Muscle of leg (tissue), 11 donors: ENCODE data around the gene PPT2. TPM values are rescaled to one million over a fixed set of nuclear protein-coding genes. Genes with fewer than 3 reads are reported as not detected.
A peak's percentile ranks its signal among the peaks of the same experiment; 100 is the strongest.

Experiments used
- DNase-seq: peaks from one replicate; pipeline ENCODE4 v3.0.0; 2013
- H3K27ac ChIP-seq: one replicate; pipeline ENCODE4 v1.5.1; 2013; ENCODE audit warnings: mild to moderate bottlenecking, low read length, control low read depth
- H3K27me3 ChIP-seq: one replicate; pipeline ENCODE4 v1.6.1; 2013; ENCODE audit warnings: low read length; ENCODE audit not compliant: control insufficient read depth, insufficient read depth
- H3K36me3 ChIP-seq: one replicate; pipeline ENCODE4 v1.6.1; 2013; ENCODE audit warnings: low read length; ENCODE audit not compliant: control insufficient read depth, insufficient read depth
- H3K4me1 ChIP-seq: one replicate; pipeline ENCODE4 v1.6.1; 2013; ENCODE audit warnings: low read length; ENCODE audit not compliant: control insufficient read depth, insufficient read depth
- H3K4me3 ChIP-seq: one replicate; pipeline ENCODE4 v1.5.1; 2013; ENCODE audit warnings: low read length, control low read depth
- H3K9me3 ChIP-seq: replicated peaks from 2 replicates; pipeline ENCODE4 v1.6.1; 2013; ENCODE audit warnings: low read depth, low read length; ENCODE audit not compliant: control insufficient read depth
- WGBS: methylation state at CpG from one replicate; pipeline ENCODE4 v1.1.5; 2013; ENCODE audit warnings: missing lambda C conversion rate; ENCODE audit not compliant: insufficient coverage; 5-methylcytosine and 5-hydroxymethylcytosine counted together
- polyA plus RNA-seq, 8 donors: library from polyadenylated mRNA; unstranded; fragments of 120-200 nt; gene quantifications; one replicate each; pipeline versions ENCODE4 v1.2.1 to v1.2.3, GENCODE V29; 2013; ENCODE audit warnings: inconsistent platforms in 1 of 8, low replicate concordance in 1 of 8; ENCODE audit not compliant: insufficient read length in 8 of 8, insufficient read depth in 1 of 8
- total RNA-seq: library from RNA; stranded (reverse); fragments of 120-200 nt; gene quantifications from one replicate; pipeline ENCODE4 v1.2.4, GENCODE V29; 2013

The PPT2 gene
- total and polyA plus RNA-seq, 9 donors = 15.3 to 35.7 (median 30.9) TPM

DNA sequence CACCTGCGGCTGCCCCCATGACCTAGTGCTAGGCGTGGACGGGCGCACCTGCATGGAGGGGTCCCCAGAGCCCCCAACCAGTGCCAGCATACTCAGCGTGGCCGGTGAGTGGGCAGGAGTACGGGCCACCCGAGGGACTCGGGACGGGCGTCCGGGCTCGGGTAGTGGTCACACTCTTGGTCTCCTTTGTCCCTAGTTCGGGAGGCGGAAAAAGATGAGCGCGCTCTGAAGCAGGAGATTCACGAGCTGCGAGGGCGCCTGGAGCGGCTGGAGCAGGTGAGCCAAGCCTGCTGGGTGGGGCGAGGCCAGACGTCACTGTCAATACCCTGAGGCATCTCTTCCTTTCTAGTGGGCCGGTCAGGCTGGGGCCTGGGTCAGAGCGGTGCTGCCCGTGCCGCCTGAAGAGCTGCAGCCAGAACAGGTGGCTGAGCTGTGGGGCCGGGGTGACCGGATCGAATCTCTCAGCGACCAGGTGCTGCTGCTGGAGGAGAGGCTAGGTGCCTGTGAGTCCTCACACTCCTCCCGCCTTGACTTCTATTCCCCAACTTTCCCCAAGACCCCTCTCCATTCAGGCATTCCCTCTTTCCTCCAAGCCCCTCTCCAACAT is 13.3 kb downstream of the PPT2 start:
- H3K27ac ChIP-seq = peak overlapping the region; percentile 20
- 73% methylated on average over 28 of the region's 32 CpGs for WGBS
- peaks cover 73% of the 10 kb centered on the region for H3K36me3 ChIP-seq
- H3K4me1 ChIP-seq = peaks cover 3% of the 10 kb centered on the region
- no peak overlapping the region for H3K4me3 ChIP-seq
- H3K27me3 ChIP-seq = no peaks in the 10 kb centered on the region
- peak; percentile 12 for DNase-seq
- H3K9me3 ChIP-seq = no peaks in the 10 kb centered on the region

GRCh38 chr6:32167761-32168262 is 13.9 kb downstream of the PPT2 start:
- Histone ChIP-seq H3K36me3 (peaks cover 67% of the 10 kb centered on the region), H3K4me1 (peaks cover 5% of the 10 kb centered on the region), H3K4me3 (no peak overlapping the region), H3K27me3 (no peaks in the 10 kb centered on the region), H3K27ac (peak overlapping the region; percentile 20), H3K9me3 (no peaks in the 10 kb centered on the region)
- DNase-seq = peak; percentile 3
- 27% methylated on average over 4 of the region's 6 CpGs for WGBS

DNA sequence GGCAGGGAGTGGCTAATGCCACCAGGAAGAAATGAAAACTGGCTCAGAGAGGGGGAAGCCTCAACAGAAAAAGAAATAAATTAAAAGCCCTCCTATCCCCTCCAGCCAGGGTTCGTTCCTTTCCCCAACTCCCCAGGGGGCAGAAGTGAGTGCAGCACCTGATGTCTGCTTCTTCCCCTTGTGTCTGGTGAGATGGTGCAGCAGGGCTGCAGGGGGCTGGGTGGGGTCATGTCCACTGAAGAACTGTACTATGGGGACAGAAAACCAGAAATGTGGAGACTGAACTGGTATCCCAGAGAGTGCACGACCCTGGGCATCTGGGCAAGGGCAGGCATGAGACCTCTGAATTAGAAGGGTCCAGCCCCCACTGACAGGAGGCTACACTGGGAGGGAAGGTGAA is 14.4 kb downstream of the PPT2 start:
- WGBS = 100% methylated on average over 1 of the region's 2 CpGs
- H3K4me1 ChIP-seq = peaks cover 7% of the 10 kb centered on the region
- peaks cover 68% of the 10 kb centered on the region for H3K36me3 ChIP-seq
- no peak overlapping the region for H3K27ac ChIP-seq
- no peaks in the 10 kb centered on the region for H3K9me3 ChIP-seq
- DNase-seq = peak; percentile 10
- no peak overlapping the region for H3K4me3 ChIP-seq
- H3K27me3 ChIP-seq = no peaks in the 10 kb centered on the region

- no peaks in the 10 kb centered on the region for H3K27me3 ChIP-seq
- H3K9me3 ChIP-seq = no peaks in the 10 kb centered on the region
- peaks cover 66% of the 10 kb centered on the region for H3K36me3 ChIP-seq
- DNase-seq = peak; percentile 4
- H3K27ac ChIP-seq = no peak overlapping the region
- peaks cover 7% of the 10 kb centered on the region for H3K4me1 ChIP-seq
- H3K4me3 ChIP-seq = no peak overlapping the region
- WGBS = 90% methylated on average over 9 of the region's 11 CpGs
Measured at GRCh38 chr6:32168807-32169591, 15.1 kb downstream of the PPT2 start.

- 88% methylated on average over 3 of the region's 11 CpGs for WGBS
- H3K27ac ChIP-seq = no peak overlapping the region
- H3K9me3 ChIP-seq = no peaks in the 10 kb centered on the region
- H3K27me3 ChIP-seq = no peaks in the 10 kb centered on the region
- H3K4me1 ChIP-seq = peaks cover 12% of the 10 kb centered on the region
- peaks cover 60% of the 10 kb centered on the region for H3K36me3 ChIP-seq
- DNase-seq = peak; percentile 3
- no peak overlapping the region for H3K4me3 ChIP-seq
Measured at GRCh38 chr6:32170294-32170693, 16.4 kb downstream of the PPT2 start.

DNA sequence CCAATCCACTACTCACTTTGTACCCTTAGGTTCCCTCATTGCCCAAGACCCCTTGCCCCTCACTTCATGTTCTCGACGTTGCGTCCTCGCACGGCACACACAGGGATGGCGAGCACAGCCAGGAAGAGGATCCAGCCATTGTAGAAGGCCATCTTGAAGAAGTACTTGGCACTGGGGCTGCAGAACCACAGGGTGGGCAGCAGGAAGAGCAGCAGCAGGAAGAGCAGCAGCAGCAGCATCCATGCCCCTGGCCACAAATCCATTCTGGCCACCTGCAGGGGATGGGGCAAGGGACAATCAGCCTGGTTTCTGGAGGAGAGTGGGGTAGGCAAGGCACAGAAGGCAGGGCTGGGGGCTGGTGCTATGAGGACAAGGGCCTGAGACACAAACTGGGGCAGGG is 17.3 kb downstream of the PPT2 start:
- Histone ChIP-seq H3K27me3 (no peaks in the 10 kb centered on the region), H3K27ac (no peak overlapping the region), H3K36me3 (peaks cover 57% of the 10 kb centered on the region), H3K4me1 (peaks cover 16% of the 10 kb centered on the region), H3K9me3 (no peaks in the 10 kb centered on the region), H3K4me3 (no peak overlapping the region)
- DNase-seq = no peak
- 96% methylated on average over 6 of the region's 6 CpGs for WGBS

DNA sequence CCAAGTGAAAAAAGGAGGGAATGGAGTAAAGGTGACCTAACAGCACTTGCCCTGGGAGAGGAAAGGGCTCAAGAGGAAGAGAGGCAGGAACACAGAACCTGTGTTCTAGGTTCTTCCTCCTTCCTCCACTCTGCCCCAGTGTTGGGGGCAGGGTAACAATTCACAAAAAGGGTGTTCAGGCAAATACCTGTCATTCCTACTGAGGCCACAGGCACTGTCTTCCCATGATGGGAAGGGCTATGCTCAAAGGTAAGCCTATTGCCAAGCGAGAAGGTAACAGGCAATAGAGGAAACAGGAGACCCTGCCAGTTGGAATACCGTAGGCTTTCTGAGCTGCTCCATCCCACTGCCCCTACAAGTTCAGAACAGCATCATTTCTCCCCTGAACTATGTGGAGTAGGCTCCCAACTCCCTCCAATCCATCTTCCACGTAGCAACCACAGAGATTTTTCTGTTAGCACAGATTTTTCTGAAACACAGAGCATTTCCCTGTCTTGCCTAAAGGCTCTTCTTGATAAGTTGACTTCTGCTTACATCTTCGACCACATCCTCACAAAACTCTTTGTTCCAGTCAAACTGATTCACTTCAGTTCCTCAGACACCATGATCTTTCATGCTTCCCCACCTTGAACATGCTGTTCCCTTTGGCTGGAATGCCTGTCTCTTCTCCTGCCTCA is 19.2 kb downstream of the PPT2 start:
- Histone ChIP-seq H3K27me3 (no peaks in the 10 kb centered on the region), H3K4me1 (peaks cover 27% of the 10 kb centered on the region), H3K4me3 (no peak overlapping the region), H3K27ac (no peak overlapping the region), H3K36me3 (peaks cover 37% of the 10 kb centered on the region), H3K9me3 (no peaks in the 10 kb centered on the region)
- peak; percentile 6 for DNase-seq
- 80% methylated on average over 4 of the region's 4 CpGs for WGBS

DNA sequence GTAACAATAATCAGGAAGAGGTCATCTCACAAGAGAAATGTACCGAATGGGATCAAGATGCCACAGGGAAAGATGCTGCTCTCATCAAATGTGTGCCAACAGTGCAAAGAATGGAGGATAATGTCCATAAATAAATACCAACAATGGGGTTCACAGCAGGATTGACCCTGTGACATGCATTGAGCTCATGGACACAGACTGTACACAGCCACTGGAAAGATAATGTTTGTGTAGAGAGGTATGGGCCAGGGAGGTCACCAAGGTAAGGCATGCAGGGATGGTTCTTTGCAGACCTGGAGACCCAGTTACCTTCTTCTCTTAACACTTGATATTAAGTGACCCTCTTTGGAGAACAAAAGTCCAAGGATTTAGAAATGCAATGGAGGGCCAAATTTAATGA is 20.5 kb downstream of the PPT2 start:
- Histone ChIP-seq H3K4me3 (no peak overlapping the region), H3K27ac (no peak overlapping the region), H3K9me3 (no peaks in the 10 kb centered on the region), H3K27me3 (no peaks in the 10 kb centered on the region), H3K36me3 (peaks cover 26% of the 10 kb centered on the region), H3K4me1 (peaks cover 36% of the 10 kb centered on the region)
- peak; percentile 4 for DNase-seq
- WGBS = 100% methylated on average over 1 of the region's 1 CpG

DNA sequence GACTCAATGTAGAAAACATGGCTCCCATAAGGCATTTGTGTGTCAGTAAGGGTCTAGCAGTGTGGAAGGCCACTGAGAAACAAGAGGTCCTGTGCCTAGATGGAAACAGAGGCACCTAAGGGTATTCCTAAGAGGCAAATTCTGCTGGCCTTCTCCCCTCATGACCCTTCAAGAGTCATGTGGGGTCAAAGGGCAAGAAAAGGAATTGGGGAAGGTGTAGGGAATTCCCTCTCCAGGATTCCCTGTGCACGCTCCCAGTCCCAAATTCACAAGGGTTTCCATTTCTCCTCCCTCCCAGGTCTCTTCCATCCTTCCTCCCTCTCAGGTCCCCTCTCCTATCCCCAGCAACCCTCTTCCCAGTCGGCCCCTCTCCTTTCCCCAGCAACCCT is 21.4 kb downstream of the PPT2 start:
- Histone ChIP-seq H3K27me3 (no peaks in the 10 kb centered on the region), H3K4me3 (peak overlapping the region; percentile 92), H3K36me3 (peaks cover 22% of the 10 kb centered on the region), H3K4me1 (peaks cover 44% of the 10 kb centered on the region), H3K27ac (peak overlapping the region; percentile 76), H3K9me3 (no peaks in the 10 kb centered on the region)
- peak; percentile 36 for DNase-seq
- WGBS = 17% methylated on average over 2 of the region's 2 CpGs
